MM.1S (cell line): ENCODE measurements around the gene BTD.
"Not testable (repeated sequence)": the region's sequence is repeated elsewhere in the genome, so short reads cannot be mapped to it uniquely, and the experiment has no call there.

ENCODE experiments used
- DNase-seq: peaks from one replicate; pipeline ENCODE4 v3.0.0-alpha.2; 2015
- H2AFZ ChIP-seq: fragments of 300-600 bp; sonication (generic); 2 replicates; pipeline ENCODE4 v1.6.0; 2016; ENCODE audit warnings: antibody characterized with exemption, low read length
- H3F3A ChIP-seq: fragments of 300-600 bp; sonication (generic); 2 replicates; pipeline ENCODE4 v1.6.1; 2016; ENCODE audit warnings: mild to moderate bottlenecking, antibody characterized with exemption, low read length, moderate library complexity, mixed read lengths; ENCODE audit not compliant: insufficient read depth
- H3K27ac ChIP-seq: fragments of 300-600 bp; sonication (generic); 2 replicates; pipeline ENCODE4 v1.5.1; 2016; ENCODE audit warnings: mild to moderate bottlenecking, low read length
- H3K27me3 ChIP-seq: fragments of 300-600 bp; sonication (generic); replicated peaks from 2 replicates; pipeline ENCODE4 v1.6.0; 2016; ENCODE audit warnings: low read length; ENCODE audit not compliant: insufficient read depth
- H3K36me3 ChIP-seq: fragments of 300-600 bp; sonication (generic); replicated peaks from 2 replicates; pipeline ENCODE4 v1.6.1; 2016; ENCODE audit warnings: mild to moderate bottlenecking, low read length, mixed read lengths; ENCODE audit not compliant: insufficient read depth
- H3K4me1 ChIP-seq: fragments of 300-600 bp; sonication (generic); 2 replicates; pipeline ENCODE4 v1.6.1; 2016; ENCODE audit warnings: low read length, mixed read lengths
- H3K4me2 ChIP-seq: fragments of 300-600 bp; sonication (generic); 2 replicates; pipeline ENCODE4 v1.6.0; 2016; ENCODE audit warnings: low read depth, low read length
- H3K4me3 ChIP-seq: fragments of 300-600 bp; sonication (generic); 2 replicates; pipeline ENCODE4 v1.5.1; 2016; ENCODE audit warnings: low read length, mixed read lengths
- H3K79me2 ChIP-seq: fragments of 300-600 bp; sonication (generic); 2 replicates; pipeline ENCODE4 v1.6.1; 2016; ENCODE audit warnings: mixed run types, low read length, mixed read lengths
- H3K9ac ChIP-seq: fragments of 300-600 bp; sonication (generic); 2 replicates; pipeline ENCODE4 v1.6.1; 2016; ENCODE audit warnings: low read length, mixed read lengths
- H3K9me2 ChIP-seq: fragments of 300-600 bp; sonication (generic); replicated peaks from 2 replicates; pipeline ENCODE4 v1.6.1; 2016; ENCODE audit warnings: mild to moderate bottlenecking, low read length, mixed read lengths; ENCODE audit not compliant: insufficient read depth
- H3K9me3 ChIP-seq: fragments of 300-600 bp; sonication (generic); replicated peaks from 2 replicates; pipeline ENCODE4 v1.6.1; 2016; ENCODE audit warnings: mild to moderate bottlenecking, low read length, mixed read lengths; ENCODE audit not compliant: insufficient read depth
- H4K20me1 ChIP-seq: fragments of 300-600 bp; sonication (generic); 2 replicates; pipeline ENCODE4 v1.6.1; 2016; ENCODE audit warnings: mild to moderate bottlenecking, low read length, moderate library complexity, mixed read lengths; ENCODE audit not compliant: insufficient read depth
- EZH2 ChIP-seq: fragments of 300-600 bp; sonication (generic); optimal IDR thresholded peaks from 2 replicates; pipeline ENCODE3; 2017; ENCODE audit warnings: low read depth, mild to moderate bottlenecking, antibody characterized with exemption, low read length, mixed read lengths
- EZH2phosphoT487 ChIP-seq: fragments of 300-600 bp; sonication (generic); IDR thresholded peaks from 2 replicates; pipeline ENCODE4 v1.6.1; 2018; ENCODE audit warnings: antibody characterized with exemption, low read length
- TF ChIP-seq, protein P1 (sequence below): fragments of 300-600 bp; sonication (generic); IDR thresholded peaks from 2 replicates; pipeline ENCODE4 v1.5.1; 2016; ENCODE audit warnings: antibody characterized with exemption, low read length, mixed read lengths

BTD gene

GRCh38 chr3:15595955-15596354 is 5.6 kb upstream of the BTD start:
- H3K36me3 ChIP-seq, result no peaks in the 10 kb centered on the region
- H3K4me3 ChIP-seq, result no peak overlapping the region
- H3K9ac ChIP-seq, result no peak overlapping the region
- H3K9me2 ChIP-seq, result no peaks in the 10 kb centered on the region
- H3K27ac ChIP-seq, result no peak overlapping the region
- H3K4me1 ChIP-seq, result peaks cover 8% of the 10 kb centered on the region; the same call in 1 of the 2 replicates
- H3K4me2 ChIP-seq, result no peak overlapping the region
- no peaks in the 10 kb centered on the region for H4K20me1 ChIP-seq
- H2AFZ ChIP-seq, result no peak overlapping the region
- H3K9me3 ChIP-seq, result no peaks in the 10 kb centered on the region
- TF ChIP-seq, protein P1, sequence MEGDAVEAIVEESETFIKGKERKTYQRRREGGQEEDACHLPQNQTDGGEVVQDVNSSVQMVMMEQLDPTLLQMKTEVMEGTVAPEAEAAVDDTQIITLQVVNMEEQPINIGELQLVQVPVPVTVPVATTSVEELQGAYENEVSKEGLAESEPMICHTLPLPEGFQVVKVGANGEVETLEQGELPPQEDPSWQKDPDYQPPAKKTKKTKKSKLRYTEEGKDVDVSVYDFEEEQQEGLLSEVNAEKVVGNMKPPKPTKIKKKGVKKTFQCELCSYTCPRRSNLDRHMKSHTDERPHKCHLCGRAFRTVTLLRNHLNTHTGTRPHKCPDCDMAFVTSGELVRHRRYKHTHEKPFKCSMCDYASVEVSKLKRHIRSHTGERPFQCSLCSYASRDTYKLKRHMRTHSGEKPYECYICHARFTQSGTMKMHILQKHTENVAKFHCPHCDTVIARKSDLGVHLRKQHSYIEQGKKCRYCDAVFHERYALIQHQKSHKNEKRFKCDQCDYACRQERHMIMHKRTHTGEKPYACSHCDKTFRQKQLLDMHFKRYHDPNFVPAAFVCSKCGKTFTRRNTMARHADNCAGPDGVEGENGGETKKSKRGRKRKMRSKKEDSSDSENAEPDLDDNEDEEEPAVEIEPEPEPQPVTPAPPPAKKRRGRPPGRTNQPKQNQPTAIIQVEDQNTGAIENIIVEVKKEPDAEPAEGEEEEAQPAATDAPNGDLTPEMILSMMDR, result no peak
- no peak for TF ChIP-seq EZH2
- no peak for TF ChIP-seq EZH2phosphoT487
- no peaks in the 10 kb centered on the region for H3K27me3 ChIP-seq
- peaks cover 3% of the 10 kb centered on the region; the same call in 1 of the 2 replicates for H3F3A ChIP-seq
- peaks cover 14% of the 10 kb centered on the region for H3K79me2 ChIP-seq
- no peak for DNase-seq

DNA sequence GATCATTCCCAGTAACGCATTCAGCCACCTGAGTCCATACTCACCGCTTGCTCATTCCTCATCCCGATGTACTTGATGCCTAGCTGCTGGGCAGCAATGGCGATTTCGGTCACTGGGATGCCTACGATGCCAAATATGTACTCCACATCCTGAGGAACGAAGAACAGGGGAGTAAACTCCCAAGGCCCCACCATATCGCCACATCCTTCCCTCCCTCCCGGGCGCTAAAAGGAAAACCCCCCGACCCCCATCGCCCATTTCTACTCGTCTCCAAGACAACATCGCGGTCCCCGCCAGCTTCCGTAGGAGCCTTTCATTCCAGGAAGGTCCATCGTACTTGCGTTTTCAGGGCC is 523 bp upstream of the BTD start:
- Histone ChIP-seq H3K4me1 (peaks cover 8% of the 10 kb centered on the region; the same call in 1 of the 2 replicates), H3K36me3 (no peaks in the 10 kb centered on the region), H4K20me1 (no peaks in the 10 kb centered on the region), H3K4me3 (peak overlapping the region; percentile 89), H3K9ac (peak overlapping the region; percentile 78), H3K79me2 (peaks cover 14% of the 10 kb centered on the region), H3F3A (peaks cover 9% of the 10 kb centered on the region; the same call in 1 of the 2 replicates), H3K27me3 (no peaks in the 10 kb centered on the region), H3K4me2 (peak overlapping the region; percentile 91), H3K9me2 (no peaks in the 10 kb centered on the region), H3K9me3 (no peaks in the 10 kb centered on the region), H3K27ac (peak overlapping the region; percentile 77; the same call in 1 of the 2 replicates), H2AFZ (peak overlapping the region; percentile 91)
- DNase-seq, result no peak
- no peak for TF ChIP-seq EZH2phosphoT487
- no peak for TF ChIP-seq EZH2
- TF ChIP-seq, protein P1, result no peak

DNA sequence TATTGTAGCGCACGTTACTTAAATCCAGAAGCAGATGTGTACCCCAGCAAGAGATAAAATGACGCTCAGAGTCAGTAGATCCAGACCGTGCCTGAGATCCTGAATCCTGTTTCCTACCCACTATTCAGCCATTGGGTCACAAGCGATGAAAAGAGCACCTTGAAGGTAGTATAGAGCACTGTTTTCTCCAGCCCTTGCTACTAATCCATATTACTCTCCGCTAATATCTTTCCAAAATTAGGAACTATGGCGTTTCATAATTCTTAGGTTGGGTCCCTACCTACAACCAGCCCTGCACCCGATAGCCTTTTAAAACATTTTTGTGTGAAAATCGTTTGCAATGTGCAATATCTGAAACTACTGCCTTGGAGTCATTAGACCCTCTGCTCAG is 596 bp downstream of the BTD start:
- Histone ChIP-seq H3K4me2 (peak overlapping the region; percentile 82), H4K20me1 (no peaks in the 10 kb centered on the region), H3K9me2 (no peaks in the 10 kb centered on the region), H2AFZ (peak overlapping the region; percentile 53), H3K9me3 (no peaks in the 10 kb centered on the region), H3K27me3 (no peaks in the 10 kb centered on the region), H3K79me2 (peaks cover 14% of the 10 kb centered on the region), H3F3A (peaks cover 9% of the 10 kb centered on the region; the same call in 1 of the 2 replicates), H3K4me1 (peaks cover 8% of the 10 kb centered on the region; the same call in 1 of the 2 replicates), H3K27ac (peak overlapping the region; percentile 77), H3K36me3 (no peaks in the 10 kb centered on the region), H3K4me3 (peak overlapping the region; percentile 89), H3K9ac (peak overlapping the region; percentile 78)
- TF ChIP-seq EZH2 (no peak), EZH2phosphoT487 (no peak)
- TF ChIP-seq, protein P1, result no peak
- no peak for DNase-seq

GRCh38 chr3:15602816-15603215 is 1.3 kb downstream of the BTD start:
- not testable (repeated sequence) for H3K4me1 ChIP-seq, H3K9me3 ChIP-seq, H3K36me3 ChIP-seq, H3K27ac ChIP-seq, DNase-seq, H3F3A ChIP-seq, H3K27me3 ChIP-seq, H4K20me1 ChIP-seq, H3K9me2 ChIP-seq
- Histone ChIP-seq H3K4me2 (peak overlapping the region; percentile 82), H3K79me2 (peaks cover 14% of the 10 kb centered on the region), H3K4me3 (peak overlapping the region; percentile 89; the same call in 1 of the 2 replicates), H3K9ac (peak overlapping the region; percentile 78; the same call in 1 of the 2 replicates), H2AFZ (peak overlapping the region; percentile 53)

DNA sequence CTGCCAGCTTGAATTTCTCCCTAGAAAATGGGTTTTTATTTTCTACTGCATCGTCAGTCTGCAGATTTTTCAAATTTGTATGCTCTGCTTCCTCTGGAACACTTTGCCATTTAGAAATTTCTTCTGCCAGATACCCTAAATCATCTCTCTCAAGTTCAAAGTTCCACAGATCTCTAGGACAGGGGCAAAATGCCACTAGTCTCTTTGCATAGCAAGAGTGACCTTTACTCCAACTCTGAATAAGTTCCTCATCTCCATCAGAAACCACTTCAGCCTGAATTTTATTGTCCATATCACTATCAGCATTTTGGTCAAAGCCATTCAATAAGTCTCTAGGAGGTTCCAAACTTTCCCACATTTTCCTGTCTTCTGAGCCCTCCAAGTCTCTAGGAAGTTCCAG is 3.0 kb downstream of the BTD start:
- not testable (repeated sequence) for H3K9ac ChIP-seq, H3K9me2 ChIP-seq, DNase-seq, H3F3A ChIP-seq, H3K4me3 ChIP-seq, H3K4me2 ChIP-seq, H3K36me3 ChIP-seq, H4K20me1 ChIP-seq, H3K9me3 ChIP-seq, H3K27ac ChIP-seq, H3K4me1 ChIP-seq, H3K27me3 ChIP-seq, H2AFZ ChIP-seq
- peaks cover 12% of the 10 kb centered on the region for H3K79me2 ChIP-seq
